T1000 (cell line): Measurements from ENCODE around the gene VTN.

ENCODE experiments used
- DNase-seq: peaks from one replicate; lab custom pipeline; 2025; ENCODE audit warnings: mixed read lengths; lab: John Stamatoyannopoulos, UW

Gene VTN

DNA sequence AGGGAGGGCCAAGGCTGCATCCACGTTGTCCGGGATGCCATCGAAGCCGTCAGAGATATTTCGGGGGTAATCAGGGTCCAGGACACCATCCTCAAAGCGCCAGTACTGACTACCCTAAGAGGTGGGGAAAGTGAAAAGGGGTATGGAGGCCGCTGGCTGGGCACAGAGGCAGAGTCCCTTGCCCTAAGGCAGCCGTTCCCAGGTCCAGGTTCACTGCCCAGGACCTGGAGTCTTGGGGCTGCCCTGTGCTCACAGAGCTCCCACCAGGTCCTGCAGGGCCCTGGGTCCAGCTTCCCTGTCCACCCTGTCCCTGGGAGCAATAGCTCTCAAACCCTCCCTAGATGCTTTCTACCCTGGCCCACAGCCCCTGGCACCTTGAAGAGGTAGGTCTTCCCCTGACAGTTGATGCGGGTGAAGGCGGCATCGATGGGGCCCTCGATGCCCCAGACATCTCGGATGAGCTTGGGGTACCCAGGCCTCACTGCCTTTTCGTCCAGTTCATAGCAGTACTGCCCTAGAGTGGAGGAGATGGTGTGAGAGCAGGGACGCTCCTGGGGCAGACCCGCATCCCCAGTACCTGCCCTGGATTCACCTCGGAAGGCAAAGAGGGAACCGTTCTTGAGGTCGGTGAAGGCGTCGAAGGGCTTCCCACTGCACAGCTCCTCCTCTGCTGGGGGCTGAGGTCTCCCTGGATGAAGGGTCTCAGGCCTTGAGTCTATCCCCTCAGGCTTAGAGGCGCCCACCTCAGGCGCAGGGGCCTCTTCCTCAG is 1.0 kb downstream of the VTN start:
- no peak for DNase-seq

DNA sequence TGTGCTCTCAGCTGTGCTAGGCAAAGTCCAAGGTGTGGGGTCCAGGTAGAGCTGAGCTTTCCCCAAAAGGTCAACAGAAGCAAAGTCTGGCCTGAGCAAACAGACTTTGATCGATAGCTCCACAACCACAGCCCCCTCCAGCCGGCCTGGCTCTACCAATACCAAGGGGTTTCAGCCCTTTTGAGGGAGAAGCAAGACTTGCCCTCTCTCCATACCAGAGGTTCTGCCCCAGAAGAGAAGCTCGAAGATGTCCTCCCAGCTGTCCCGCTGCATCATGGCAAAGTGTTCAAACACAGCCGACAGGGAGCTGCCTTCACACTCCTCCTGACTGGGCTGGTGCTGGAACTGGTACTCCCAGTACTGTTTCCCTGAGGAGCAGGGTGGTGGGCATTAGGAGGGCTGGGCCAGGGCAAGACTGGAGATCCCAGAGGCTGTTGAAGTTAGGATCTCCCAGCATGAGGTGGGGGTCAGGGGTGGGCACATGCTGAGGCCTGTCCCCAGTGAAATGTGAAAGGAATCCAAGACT is 1.7 kb downstream of the VTN start:
- no peak for DNase-seq

DNA sequence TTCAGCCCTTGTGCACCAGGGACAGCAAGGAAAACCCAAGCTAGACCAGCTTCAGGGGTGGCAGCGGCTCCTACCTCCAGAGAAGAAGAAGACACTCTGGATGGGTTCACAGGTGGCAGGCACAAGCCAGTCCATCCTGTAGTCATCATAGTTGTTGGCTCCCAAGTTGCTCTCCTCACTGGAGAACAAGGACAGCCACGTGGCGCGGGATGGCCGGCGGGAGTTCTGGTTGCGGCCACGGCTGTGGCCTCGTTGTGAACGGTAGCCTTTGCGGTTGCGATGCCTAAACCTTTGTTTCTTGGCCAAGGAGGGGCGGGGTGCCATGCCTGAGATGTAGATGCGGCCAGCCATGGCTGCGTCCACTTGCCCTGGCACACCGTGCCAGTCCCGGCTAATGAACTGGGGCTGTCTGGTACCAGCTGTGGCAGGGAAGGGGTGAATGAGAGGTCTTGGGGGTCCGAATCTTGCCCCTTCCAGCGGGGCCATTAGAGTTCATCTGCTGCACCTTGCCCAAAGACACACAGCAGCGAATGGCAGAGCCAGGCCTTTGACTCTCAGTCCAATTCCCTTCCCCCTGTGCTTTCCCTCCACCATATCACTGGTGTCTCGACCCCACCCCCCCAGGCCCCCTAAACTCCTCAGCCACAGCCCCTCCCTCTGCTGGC is 2.3 kb downstream of the VTN start:
- DNase-seq = no peak

DNA sequence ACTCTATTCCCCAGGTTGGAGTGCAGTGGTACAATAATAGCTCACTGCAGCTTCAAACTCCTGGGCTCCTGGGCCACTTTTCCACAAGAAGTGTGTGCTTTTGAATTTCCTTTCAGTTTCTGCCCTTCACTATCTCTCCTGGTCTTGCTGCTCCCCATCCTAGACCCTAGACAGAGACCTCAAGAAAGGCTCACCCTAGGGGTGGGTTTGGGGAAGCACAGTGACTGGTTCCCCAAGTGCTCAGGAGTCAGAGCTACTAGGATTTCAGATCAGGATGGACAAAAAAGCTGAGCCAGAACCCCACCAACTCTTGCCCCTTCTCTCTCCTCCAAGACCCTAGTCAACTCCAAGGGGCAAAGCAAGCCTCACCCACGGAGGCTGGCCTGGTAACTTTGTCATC is 3.5 kb downstream of the VTN start:
- no peak for DNase-seq

DNA sequence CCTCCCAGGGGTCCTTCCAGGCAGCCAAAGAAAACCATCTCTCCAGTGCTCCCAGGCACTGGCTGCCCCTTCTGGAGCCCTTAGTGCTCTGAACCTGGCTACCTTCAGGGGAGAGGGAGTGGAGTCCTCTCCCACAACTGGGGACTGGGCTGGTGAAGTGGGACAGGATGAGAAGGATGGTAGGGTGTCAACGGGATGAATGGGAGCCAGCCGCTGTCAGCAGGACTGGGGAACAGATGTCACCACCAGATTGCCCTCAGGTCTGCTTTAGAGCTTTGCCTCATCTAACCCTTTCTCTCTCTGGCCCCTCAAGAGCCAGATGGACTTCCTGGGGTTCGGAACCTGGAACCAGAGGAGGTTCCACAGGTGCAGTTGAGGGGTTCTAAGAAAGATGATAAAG is 4.6 kb downstream of the VTN start:
- no peak for DNase-seq

DNA sequence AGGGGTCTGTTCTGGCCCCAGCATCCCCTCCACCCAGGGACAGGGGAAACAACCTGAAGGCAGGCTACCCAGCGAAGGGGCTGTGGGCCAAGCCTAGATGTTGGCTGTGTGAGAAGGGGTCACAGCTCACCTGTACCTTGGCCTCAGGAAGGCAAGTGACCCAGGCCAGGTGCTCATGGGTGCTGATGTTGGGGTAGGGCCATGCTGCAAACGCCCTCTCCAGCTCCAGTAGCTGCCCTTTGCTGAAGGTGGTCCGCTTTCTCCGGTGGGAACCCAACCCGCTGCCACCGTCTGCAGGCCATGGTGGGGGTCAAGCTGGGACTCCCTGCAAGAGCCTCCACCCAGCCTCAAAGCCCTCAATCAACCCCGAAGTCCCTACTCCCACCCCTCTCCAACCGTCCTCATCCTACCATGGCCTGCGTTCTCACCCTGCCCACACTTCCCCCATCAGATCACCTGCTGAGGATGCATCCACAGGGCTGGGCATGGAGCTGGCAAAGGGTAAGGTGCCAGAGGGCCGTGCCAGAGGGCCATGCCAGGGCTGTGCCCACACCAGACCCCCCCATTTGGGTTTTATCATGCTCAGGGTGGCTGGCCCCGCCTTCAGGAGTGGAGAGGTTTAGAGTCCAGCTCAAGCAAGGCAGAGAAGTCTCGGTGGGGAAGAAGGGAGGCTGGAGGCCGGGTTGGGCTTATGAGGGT is 5.3 kb downstream of the VTN start, which contains the start of gene SEBOX:
Gene SEBOX, minus strand, starts transcription at position 535 of the 699 bp plus-strand sequence. Its CDS starts 48 bp downstream, at position 487.
- DNase-seq = no peak

DNA sequence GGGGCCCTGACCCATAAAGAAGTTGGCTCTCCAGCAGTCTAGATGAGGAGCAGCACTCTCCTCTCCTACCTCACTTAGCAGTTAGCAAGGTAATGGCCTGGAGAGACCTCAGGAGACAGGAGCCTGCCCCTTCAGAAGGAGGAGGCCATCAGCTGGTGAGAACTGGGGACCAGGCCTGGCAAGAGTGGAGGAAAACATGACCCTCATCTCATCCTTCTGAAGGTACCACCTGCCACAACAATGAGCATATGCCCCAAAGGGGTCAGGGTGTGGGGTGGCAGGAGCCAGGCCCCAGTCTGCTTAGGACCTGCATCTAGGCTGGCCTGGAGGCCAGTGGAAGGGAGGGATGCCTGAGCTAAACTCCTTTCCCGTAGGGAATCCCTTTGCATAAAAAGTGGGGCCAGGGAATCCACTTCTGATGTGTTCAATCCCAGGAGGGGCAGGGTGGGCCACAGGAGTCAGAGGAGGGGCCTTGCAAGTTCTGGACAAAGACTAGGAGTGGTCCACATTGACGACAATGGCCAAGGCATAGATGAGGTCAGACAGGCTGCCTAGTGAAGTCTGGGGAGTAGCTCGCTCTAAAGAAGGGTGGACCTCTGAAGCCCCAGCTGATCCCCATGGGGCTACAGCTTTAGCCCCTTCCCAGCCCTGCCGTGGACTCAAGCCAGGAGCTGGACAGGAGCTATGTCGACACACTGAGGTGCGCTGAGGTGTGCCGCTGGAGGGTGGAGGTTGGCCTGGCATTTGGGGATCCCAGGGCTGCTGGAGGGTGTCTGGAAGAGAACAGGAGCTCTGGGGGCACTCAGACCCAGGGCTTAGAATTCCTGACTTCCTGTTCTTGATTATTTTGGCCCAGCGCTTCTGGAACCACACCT is 6.1 kb downstream of the VTN start:
- no peak for DNase-seq

DNA sequence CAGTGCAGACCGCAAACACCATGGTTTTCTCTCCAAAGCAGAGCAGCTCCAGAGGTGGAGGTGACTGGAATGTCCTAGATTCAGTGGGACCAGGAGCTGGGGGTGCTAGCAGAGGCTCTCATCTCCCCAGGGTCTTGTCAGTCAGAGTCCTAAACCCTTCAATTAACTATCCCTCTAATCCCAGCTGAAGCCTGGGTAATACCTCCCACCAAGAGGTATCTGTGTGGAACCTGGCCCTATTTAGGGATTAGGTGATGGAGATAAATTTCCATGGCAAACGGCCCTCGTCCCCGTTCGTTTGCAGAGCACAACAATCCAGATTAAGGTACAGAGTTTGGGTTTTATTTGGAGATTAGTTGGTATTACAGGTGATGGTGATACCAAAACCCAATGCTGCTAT is 6.9 kb downstream of the VTN start:
- DNase-seq = no peak

DNA sequence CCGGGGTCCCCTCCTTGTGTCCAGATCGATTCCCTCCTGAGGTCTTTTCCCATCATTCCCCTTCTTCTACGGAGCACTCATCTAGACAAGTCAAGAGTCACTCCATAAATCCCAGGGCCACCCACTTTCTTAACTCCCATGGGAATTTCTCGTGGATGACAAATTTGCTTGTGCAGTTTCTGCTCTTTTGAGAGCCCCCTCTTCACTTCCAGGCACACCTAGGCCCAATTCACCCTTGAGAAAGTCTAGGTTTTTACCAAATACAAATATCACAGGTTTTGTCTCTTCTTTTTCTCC is 12.3 kb downstream of the VTN start:
- DNase-seq = no peak

DNA sequence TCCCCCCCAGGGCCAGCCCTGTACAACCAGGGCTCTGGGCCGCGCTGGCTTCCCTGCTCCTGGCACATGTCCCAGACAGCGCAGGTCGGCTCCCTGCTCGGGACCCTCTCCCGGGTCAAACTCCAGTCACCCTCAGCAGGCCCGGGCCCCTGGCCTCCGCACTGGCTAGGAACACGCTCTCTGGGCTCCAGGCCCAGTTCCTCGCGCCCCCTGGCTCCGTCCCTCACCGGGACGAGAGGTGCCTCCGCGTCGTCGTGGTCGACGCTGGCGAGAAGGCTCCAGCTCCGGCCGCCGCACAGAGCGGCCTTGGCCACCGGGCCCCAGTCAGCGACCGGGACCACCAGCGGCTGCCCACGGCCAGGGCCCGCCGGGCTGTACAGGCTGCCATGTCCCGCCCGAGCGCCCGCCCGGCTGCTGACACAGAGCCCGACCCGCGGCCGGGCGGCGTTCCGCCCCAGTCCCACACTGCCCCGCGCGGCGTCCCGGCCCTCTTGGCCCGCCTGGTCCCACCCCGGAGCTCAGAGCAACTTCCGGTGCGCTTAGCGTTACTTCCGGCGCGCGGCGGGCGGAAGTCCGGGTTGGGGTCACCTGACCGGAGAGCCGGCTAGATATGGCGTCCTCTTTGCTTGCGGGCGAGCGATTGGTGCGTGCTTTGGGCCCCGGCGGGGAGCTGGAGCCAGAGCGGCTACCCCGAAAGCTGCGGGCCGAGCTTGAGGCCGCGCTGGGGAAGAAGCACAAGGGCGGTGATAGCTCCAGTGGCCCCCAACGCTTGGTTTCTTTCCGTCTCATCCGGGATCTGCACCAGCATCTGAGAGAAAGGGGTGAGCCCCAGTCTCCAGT is 12.8 kb downstream of the VTN start, which contains the start of gene POLDIP2:
Gene POLDIP2, minus strand, starts transcription at position 467 of the 840 bp plus-strand sequence. Its CDS starts 79 bp downstream, at position 388.
- DNase-seq = peak; percentile 92

DNA sequence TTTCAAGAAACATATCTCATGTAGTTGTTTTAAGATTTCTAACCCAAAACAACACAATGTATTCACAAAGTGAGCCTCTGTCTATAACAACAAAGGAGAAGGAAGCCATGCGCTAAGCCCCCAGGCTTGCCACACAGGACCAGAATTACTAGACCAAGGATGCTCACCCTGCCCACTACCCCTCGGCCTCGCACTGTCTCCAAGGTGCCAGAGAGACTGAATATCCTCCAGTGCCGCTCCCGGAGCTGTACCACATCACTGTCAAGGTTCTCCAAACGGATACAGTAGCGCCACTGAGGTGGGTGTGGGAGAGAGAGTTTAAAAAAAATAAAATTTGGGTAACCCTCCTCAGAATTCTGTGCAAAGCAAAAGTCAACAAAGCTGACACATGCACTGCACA is 19.8 kb downstream of the VTN start:
- DNase-seq = no peak

DNA sequence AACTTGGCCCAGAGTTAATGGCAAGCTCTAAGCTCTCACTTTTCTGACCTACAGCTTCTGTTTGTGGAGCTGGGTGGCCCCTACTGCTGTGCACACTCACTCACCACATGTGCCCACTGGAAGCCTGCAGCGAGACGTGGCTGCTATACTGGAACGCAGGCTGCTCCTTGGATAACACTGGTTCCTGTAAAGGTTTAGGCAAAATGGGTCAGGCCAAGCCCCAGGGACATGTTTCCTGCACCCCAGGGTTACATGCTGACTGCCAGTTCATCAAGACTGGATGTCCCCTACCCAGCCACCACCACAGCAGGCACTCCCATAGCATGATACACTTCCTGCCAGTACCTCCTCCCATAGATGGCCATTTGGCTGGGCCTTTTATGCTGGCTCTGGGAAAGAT is 21.1 kb downstream of the VTN start:
- DNase-seq = no peak

DNA sequence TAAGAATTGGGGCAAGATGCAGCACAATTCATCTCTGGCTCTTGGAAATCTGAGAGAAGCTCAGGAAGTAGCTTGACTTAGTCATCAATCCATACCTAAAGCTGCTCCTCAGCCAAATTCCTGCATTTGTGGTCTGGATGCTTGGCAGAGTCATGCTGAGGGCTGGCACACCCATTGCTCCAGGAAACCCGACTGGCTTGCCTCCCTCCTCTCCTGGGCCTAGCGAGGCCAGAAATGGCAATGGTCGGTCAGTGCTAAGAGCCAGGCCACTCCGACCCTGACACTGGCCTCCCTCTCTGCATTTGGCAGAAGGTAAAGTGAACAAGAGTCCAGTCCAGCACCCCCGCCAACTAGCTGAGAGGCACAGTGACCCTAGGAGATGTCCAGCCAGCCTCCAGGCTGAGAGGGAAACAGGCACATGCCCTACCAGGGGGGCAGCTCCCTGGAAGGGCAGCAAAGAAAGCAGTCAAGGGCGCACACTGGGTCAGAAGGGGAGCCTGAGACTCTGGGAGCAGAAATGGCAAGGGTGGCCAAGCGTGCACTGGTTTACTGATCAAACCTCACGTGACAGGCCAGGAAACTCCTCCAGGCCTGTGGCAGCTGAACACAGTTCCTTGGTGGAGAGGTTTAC is 22.7 kb downstream of the VTN start:
- peak; percentile 51 for DNase-seq

DNA sequence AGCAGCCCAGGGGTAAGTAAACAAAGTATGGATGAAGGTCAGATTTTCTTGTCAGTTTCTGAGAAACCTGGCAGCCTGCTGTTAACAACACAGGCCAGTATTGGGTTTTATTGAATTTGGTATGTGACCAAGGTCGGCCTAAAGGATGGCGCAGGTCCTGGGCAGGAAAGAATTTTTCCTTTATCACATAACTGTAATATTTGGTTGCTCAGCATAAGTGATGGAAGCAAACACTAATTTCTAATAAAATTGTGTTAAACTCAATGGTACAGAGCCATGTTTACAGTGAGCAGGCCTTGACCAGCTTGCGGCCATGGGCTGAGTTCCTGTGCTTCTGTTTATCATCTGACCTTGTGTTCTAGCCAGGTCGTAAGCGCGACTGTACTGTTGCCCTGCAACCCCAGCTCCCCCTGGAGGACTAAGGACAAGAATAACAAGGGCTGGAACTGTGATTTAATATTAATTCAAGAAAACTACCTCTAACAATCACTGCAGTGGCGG is 23.3 kb downstream of the VTN start:
- no peak for DNase-seq

DNA sequence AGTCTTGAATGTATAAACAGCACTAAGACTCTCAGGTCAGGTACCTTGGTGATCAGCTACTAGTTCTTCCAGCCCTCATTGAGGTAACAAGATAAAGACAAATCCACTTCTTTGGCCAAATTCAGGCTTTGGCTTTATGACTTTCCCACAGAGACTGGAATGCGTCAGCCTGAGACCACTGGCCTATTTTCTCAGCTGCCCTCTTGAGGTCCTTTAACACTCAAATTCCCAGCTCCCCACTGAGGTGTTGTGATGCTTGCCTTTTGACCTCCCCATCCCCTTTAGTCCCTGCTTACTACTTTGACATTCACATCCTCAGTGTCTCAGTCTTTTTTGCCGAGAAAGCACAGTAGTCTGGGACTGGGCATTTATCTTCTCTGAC is 23.9 kb downstream of the VTN start:
- no peak for DNase-seq

DNA sequence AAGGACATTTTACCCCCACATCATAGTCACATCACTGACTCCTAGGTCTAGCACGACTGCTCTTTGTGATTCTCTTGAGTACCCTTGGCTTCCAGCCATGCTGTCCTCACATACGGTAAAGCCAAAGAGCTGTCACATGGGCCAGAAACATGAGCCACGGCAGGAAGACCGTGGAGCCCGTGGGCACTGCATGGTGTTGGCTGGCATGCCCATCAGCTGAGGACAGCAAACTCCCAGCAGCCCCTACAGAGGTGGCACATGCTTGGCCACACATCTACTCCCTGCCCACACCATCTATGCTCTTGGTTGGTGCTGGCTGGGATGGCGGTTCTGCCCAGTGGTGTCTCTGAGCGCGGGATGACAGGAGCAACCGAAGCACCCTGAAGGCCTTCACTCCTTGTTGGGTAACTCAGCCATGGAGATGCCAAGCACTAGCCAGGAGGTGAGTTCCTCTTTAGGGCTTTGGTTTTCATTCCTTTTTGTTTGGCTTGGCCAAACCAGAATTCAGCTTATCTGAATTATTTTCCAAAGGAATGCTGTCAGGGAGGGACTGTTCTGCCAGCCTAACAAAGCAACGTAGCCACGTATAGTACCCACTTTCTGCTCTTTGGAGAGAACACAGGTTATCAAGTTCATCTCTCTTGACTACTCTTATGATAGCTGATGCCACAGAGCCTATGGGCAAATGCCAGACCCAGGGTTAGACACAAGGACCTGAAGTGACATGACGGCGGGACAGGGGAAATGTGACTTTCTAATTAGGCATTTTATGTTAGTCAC is 24.5 kb downstream of the VTN start:
- no peak for DNase-seq

DNA sequence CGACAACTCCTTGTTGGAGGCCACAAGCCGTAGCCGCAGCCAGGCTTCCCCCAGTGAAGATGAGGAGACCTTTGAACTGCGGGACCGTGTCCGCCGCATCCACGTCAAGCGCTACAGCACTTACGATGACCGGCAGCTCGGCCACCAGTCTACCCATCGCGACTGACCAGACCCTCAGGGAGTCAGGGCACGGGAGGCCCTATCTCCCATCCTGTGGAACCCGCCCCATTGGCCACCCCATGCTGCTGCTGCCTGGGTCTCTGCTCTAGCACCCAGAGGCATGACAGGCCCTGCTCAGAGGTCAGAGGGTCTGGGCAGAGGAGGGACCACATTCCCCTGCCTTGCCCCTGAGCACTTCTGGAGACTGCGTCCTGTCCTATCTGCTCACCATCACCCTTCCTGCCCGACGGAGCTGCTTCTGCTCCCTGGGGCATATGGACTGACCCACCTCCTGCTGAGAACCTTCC is 25.6 kb downstream of the VTN start:
- no peak for DNase-seq

DNA sequence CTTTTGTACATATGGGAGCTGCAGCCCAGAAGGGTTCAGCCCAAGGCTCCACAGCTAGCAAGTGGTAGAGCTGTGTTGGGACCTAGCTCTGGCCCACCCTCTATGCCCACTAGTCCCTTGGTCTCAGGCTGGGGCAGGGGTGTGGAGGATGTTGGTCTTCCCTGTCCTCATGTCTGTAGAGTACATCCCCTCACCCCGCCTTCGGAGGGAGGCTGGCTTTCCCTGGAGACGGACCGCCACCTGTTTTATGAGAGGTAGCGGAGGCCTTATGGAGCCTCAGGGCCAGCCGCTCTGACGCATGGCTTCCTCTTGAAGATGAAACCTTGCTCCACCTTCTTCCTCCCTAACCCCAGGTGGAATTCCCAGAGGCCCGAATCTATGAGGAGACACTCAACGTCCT is 26.1 kb downstream of the VTN start:
- DNase-seq = no peak

DNA sequence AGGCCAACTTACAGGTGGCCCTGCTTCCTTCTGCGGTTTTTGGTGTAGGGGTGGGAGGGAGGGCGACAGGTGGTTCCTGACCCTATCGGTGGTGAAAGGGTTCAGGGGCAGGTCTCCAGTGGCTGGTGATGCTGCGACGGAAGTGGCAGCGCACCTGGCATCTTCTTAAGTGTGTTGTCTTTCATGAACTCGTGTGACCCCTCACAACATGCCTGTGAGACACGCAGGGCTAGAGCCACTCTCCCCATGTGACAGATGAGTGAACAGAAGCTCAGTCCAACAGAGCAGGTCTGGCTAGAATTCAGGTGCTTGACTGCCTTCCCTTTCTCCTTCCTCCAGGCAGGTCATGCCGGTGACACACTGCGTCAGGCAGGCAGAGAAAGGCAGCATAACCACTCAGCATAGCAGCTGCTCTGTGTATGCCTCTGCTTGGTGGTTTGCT is 26.6 kb downstream of the VTN start:
- no peak for DNase-seq
